Measurements from ENCODE around the gene STARD7.
"Not testable (repeated sequence)": the region's sequence is repeated elsewhere in the genome, so short reads cannot be mapped to it uniquely, and the experiment has no call there.

The STARD7 gene

DNA sequence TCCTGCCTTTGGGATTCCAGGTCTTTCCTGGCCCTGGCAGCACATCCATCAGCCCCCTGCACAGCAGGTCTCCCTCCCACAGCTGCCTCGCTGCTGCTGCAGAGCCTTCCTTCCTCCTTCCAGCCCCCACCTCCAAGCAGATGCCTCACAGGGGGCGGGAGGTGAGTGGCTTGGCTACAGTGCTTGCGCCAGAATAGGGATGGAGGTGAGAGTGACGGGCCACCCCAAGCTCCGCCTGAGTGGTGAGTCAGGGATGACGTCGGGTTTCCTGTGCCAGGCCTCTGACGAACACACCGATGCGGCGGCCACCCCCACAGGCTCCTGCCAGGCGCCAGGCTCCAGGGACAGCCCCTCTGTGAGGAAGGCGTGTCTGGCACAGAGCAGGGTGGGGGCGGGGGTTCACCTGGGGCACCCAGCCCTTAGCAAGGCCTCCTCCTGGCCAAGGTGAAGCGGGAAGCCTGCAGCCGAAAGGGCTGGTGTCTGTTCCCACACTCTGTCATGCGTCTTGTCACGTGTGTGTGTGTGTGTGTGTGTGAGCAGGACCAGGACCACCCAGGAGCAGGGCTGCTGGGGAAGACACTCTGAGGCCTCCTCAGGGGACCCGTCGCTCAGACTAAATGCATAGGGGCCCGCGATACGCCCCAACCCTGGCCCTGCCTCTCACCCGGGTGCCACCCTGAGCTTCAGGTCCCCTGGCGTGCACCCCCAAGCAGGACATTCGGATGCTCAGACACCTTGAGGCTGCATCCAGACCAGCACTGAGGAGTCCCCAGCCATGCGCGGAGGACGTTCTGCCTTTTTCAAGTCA, 60.0 kb downstream of the STARD7 start:
- peak; percentile 91 for DNase-seq (ENCODE audit: low read depth)

DNA sequence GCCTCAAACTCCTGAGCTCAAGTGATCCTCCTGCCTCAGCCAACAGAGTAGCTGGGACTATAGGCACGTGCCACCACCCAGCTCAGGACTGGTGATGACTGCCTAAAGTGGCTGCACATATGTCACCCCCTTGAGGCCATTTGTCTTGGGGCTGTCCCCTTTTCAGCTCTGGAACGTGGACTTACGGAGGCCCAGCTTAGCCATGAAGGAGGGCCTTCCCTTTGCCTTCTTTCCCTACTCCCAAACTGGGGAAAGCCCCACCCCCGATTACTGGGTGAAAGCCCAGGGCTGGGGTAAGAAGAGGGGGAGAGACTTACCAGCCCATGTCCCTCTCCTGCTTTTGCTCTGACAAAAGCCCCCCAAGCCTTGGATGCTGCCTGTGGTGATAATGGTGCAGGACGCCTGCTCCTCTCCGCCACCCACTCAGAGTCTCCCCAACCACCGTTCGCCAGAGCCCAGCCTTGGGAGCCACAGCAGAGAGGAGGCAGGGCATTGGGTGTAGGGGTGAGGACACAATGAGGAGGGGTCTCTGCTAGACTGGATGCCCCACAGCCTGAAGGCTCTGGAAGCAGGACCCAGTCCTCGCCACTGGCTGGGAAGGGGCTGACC, 60.9 kb downstream of the STARD7 start:
- DNase-seq (ENCODE audit: low read depth): no peak

DNA sequence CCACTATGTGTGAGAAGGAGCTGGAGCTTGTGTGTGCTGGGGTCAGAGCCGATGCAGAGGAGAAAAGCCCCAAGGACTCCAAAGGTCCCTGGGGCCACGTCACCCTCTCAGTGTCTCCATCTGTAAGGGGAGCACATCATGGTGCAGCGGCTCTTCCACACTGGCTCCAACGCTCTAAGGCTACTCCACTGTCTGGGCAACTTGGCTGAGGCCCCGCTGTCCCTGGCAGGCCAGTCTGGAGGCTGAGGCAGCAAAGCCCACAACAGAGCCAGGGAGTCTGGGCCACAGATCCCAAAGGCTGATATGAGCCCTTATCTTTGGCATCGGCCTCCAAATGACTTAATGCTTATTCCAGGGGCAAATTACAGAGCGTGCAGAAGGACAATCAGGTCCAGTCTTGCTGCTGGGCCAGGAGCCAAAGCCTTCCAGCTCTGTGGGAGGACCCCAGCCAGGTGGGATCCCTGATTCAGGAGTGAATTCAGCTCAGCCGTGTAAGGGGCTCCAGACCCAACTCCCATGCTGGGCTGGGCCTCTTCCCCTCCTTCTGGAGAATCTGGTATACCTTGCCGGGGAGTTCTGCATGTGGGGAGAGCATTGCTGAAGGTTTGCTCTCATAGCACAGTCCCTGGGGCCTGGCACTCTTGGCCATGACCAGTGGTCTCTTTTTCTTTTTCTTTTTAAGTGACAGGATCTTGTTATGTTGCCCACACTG, 61.6 kb downstream of the STARD7 start:
- DNase-seq (ENCODE audit: low read depth): peak; percentile 40

DNA sequence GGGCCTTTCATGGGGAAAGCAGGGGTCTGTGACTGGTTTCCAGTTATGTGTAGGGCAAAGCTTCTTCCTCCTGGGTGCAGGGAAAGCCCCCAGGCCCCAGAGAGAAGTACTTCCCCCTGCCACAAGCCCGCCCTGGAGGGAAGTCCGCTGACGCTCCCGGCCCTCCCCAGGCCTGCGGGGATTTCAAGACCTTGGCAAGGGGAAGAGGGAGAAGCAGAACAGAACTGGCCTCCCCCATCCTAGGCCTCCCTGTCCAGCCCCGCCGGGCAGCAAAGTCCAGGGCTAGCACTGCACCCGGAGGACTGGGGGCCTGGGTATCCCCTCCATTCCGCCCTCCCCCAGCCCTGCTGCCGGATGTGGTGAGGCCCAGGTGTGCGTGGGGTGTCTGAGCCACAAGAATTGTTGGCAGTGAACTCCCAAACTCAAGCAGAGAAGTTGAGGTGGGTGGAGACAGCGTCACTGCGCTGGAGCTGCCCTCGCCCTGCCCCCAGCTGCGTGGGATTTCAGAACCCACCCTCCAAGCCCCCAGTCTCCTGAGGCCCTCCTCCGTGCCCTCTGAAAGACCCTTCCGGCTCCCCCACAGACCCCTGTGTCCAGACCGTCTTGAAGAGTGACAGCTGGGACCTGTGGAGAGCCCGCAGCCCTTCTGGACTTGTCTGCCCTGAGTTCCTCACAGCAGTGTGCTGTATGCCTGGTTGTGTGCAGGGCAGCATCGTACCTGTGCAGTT, 62.3 kb downstream of the STARD7 start:
- no peak for DNase-seq (ENCODE audit: low read depth)

DNA sequence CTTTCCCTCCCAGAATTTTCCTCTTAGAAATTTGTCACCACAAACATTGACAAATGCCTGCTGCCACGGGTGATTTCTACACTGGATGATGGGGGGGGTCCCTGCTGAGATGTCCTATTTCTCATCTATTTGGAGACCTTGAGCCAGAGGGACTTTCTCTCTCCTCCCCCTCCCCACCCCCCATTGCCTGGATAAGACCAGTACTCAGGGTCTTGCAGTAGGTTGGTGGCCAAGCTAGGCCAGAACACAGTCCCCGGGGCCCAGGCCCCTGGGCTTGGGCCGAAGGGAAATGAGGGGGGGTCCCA, 62.8 kb downstream of the STARD7 start:
- DNase-seq (ENCODE audit: low read depth): no peak

DNA sequence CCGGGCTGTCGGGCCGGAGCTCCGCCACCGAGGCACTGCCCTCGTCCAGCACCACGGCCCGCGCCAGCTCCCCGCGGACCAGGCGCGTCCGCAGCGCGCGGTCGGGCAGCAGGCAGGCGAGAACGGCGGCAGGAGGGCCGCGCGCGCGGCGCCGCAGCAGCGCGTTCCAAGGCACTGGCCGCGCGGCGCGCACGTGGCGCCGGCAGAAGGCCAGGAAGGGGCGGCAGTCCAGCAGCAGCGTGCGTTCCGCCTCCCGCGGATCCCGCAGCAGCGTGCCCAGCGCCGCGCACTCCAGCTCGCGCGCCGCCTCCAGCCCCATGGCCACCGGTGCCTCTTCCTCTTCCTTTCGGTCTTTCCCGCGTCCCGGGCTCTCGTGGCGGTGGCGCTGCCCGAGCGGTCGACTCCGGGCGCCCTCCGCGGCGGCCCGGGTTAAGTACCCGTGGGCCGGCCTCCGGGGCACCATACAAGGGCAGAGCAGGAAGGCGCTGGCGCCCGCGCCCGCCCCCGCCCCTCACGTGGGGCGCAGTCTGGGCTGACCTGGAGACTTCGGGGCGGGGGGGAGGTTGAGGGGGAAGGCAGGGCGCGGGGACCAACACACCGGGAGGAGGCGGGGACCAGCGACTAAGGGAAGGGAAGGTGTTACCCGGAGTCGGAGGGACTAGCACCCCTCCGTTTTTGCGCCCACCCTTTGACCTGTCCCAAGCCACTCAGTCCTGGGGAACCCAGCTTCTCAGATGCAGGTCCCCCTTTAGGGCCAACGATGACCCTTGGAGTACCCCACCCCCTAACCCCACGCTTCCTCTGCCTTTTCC, 63.4 kb downstream of the STARD7 start, which contains the start of gene DUSP2:
Gene DUSP2, minus strand, starts transcription at position 405 of the 812 bp plus-strand sequence. Its CDS starts 86 bp downstream, at position 319.
- DNase-seq (ENCODE audit: low read depth): peak; percentile 47

DNA sequence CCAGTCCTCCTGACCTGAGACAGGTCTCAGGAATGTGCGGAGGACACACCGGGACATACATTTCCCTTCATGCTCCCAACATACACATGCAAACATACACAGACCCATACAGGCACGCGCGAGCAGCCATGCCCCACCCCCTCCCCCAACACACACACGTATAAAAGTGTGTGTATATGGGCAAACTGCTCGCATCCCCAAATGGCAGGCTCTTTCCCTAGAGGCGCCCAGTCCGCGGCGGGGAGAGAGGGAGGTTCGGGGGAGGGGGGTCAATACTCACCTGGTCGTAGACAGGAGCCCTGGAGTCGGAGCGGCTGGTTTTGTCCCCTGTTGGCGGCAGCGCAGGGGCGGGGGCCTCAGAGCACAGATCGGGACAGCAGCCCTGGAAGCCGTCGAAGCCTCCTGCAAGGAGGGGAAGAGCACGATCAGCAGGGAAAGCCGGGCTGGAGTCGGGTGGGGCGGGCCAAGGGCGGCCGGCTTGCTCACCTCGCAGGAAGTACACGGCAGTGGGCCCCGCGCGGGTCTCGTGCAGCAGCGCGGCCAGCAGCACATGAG, 64.1 kb downstream of the STARD7 start:
- no peak for DNase-seq (ENCODE audit: low read depth)

DNA sequence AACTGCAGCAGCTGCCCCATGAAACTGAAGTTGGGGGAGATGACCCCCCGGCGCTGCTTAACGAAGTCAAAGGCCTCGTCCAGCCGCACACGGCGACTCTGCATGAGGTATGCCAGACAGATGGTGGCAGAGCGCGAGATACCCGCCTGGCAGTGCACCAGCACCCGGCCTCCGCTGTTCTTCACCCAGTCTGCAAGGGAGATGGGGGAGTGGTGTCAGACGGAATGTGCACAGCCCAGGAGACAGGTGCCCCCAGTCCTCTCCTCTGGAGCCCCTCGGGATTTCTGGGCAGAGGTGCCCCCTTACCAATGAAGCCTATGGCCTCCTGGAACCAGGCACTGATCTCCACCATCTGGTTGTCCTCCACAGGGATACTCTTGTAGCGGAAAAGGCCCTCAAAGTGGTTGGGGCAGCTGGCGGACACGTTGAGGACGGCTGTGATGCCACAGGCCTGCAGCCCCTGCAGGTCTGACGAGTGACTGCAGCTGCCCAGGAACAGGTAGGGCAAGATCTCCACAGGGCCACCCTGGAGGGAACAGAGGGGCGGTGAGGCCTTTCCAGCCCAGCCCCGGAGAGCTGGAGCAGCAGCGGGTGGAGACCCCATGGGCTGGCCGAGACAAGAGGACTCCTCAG, 64.7 kb downstream of the STARD7 start:
- DNase-seq (ENCODE audit: low read depth): no peak

DNA sequence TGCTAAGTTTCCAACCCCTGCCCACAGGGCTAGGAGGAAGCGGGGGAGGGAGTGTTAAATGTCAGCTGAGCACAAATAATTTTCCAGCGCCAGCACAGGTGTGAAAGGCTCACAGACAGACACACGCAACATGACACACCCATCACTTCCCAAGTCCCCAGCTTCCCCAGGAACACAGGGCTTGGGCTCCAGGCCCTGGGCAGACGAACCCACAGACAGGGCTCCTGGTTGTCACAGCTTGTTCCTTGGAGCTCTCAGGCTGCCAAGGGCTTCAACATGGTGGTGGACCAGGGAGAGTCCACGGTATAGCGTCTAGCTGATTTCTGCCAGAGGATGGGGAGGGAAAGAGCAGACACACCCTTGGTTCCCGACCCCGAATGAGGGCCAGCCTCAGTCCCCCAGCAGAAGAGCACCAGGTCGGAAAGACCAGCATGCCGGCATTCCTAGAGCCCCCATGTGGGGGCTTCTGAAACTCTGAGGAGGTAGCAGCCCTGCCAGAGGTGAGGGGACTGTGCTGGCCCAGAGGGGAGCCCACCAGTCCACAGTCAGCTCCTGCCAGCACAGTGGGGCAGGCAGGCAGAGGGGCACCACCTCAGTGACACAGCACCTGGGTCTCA, 65.3 kb downstream of the STARD7 start:
- DNase-seq (ENCODE audit: low read depth): no peak

DNA sequence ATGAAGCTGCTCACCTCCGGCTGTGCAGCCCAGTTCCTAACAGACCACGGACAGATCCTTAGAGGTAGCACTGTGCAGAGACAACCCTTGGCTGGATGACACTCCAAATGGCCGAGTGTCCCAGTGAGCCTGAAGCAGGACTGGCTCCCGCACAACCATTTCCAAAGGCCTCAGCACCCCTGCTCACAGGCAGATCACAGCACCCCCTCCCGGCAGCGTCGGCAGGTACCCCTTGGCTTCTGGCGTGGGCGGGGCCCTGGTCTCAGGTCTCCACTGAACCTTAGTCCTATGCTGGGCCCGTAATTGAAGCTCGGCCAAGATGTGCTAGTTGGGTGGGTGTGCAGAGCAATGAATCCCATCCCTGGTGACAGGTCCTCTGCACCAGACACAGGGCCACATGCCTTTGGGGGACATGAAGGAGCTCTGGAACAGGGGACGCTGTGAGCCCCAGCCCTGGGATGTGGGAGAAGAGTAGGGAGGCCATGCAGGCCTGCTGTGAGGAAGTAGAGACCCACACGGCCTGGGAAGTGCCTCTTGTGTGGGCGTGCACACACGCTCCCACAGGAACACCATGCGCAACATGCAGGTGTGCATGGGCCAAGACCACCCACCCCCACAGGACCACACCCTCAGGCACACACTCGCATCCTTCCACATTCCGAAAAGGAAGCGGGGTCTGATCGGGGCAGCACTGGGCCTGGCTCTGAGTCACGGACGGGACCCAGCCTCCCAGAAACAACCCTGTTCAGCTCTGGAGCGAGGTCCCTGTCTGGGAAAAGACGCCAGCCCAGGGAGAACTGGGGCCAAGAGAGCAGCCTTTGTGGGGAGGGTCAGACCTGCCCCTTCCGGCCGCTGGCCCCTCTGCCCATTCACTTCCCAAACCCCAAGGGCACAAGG, 66.2 kb downstream of the STARD7 start:
- no peak for DNase-seq (ENCODE audit: low read depth)

DNA sequence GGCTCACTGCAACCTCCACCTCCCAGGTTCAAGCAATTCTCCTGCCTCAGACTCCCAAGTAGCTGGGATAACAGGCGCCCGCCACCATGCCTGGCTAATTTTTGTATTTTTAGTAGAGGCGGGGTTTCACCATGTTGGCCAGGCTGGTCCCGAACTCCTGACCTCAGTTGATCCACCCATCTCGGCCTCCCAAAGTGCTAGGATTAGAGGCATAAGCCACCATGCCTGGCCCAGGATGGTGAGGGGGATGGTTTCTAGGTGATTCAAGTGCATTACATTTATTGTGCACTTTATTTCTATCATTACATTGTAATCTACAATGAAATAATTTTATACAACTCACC, 67.0 kb downstream of the STARD7 start:
- not testable (repeated sequence) for DNase-seq (ENCODE audit: low read depth)

DNA sequence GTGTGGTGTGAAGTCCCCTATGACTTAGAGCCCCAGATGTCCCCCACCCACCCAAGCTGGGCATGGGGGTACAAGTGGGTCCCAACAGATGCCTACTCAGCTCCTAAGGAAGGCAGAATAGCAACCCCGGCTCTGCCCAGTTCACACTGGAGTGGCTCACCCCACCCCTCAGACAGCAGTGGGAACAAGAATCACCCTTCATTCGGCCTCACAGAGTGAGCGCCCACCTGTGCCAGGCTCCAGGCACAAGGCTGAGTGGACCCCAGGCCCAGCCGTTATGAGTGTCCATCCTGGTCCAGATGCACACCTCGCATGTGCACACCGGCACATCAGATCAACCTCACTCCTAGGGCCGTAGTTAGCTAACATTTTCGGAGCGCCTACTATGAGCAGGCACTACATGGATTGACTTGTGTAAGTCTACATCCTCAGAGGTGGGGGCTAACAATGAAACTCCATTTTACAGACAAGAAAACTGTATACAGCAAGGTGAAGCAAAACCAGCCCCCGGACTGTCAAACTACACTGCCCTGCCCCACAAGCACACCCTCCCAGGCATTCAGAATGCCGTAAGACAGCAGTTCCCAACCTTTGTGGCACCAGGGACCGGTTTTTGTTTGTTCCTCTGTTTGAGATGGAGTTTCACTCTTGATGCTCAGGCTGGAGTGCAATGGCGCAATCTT, 67.5 kb downstream of the STARD7 start:
- no peak for DNase-seq (ENCODE audit: low read depth)

DNA sequence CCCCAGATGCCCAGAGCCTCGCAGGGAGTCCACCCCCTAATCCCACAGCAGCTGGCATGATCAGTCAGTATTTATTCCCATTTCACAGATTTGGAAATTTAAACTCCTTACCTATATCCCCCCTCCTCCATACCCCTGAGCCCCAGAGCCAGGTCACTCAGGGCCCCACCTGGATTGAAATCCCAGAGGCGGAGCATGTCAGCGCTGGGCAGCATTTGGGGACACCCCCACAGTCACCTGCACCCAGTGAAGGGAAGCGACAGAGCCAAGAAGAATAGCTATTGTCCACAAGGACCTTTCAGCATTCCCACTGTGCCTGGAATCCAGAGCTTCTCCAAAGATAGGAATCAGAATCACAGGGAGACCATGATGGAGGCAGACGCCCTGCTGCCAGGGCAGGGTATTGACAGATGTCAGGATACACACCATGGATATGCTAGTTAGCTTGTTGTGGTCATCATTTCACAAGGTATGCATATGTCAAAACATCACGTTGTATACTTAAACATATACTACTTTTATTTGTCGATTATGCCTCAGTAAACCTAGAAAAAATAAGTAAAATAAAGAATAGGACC, 69.4 kb downstream of the STARD7 start:
- DNase-seq (ENCODE audit: low read depth): no peak

DNA sequence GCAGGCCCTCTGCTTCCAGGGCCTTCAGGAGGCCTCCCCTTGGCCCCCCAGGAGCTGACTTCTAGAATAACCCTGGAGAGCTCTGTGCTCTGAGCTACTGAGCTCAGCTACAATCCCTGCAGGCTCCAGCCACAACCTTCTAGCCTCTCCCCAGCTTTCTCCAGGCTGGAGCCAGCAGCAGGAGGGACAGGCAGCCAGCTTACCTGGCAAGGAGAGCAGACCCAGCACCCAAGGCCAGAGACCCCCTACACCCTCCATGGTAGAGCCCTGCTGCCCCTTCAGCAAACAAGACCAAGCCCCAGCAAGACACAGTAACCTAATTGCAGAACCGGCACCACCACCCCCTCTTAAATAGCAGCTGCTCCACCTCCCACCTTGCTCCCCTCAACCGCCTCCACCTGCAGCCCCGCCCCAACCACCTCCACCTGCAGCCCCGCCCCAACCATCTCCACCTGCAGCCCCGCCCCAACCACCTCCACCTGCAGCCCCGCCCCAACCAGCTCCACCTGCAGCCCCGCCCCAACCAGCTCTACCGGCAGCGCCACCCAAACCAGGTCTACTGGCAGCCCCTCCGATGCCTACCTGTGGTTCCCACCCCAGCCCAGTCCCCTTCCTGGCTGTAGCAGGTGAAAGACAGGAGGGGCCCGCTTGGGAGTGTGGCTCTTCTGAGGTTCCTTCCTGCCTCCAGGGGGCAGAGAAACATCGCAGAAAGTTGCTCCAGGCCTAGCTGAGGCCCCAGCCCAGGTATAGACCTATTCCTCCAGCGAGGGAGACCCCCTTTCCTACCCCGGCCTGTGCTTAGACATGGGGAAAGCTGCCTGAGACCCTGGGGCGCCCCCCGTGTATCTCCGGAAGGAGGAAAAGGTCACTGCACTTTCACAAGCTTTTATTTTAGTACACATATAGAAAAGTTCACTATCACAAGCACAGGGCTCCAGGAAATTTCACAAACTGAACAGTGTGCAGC, 70.2 kb downstream of the STARD7 start, which contains the start of gene ASTL:
Gene ASTL, minus strand, starts transcription at position 324 of the 967 bp plus-strand sequence. Its CDS starts 66 bp downstream, at position 258.
- DNase-seq (ENCODE audit: low read depth): peak; percentile 55

DNA sequence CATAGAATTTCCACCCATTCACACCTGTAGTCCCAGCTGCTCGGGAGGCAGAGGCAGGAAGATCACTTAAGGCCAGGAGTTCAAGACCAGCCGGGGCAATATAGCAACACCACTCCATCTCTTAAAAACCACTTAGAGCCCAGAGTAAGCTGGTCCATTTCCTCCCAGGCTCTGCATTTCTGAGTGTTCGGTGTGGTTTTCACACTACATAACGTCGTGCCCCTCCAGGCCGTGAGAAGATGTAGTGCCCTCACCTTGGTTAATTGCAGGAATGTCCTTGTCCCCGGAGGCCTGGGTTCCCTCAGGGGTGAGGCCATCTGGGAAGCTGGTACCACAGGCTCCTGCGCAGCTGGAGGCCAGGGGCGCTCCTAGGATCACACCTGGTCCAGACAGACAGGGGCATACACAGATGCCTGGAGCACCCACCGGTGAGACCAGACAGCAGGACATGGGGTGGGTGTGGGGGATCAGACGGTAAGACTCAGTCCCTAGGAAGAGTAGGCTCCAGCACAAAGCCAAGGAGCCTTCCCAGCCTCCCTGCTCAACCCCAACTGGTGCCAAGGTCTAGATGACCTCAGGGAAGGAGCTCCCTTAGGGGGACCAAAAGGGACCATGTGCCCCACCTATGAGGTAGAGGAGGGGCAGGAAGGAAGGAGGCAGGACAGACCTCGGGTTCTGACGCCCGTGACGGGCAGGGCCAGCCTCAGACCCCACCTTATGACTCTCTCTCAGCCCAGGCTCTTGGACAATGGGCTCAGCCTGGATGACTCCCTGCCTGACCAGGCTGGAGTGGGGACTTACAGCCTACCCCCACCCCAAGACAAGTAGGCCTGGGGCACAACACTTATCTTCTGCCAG, 71.1 kb downstream of the STARD7 start:
- DNase-seq (ENCODE audit: low read depth): no peak

DNA sequence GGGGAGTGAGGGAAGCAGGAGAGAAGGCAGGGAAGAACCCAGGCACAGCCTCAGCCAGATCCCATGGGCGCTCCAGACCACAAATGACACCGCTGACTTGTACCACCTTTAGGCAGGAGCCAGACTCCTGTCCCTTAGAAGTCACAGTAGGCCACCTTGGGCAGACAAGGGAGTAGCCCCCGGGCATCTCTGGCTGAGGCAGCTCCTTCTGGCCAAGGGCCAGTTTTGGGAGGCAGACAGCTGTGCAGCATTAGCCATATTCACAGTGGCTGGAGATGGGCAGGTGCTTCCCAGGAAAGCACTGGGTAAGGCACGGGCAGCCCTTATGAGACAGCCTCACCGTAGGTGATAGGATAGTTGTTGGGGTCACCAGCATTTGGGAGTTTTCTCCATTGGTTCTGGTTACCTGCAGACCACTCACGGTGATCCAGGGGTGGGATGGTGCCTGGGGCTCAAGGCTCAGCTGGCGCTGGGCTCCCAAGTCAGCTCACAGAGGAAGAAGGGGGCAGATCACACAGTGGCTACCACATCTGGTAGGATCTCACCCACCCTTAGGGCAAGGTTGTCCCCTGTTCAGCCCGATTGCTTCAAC, 72.4 kb downstream of the STARD7 start:
- DNase-seq (ENCODE audit: low read depth): peak; percentile 11

Measured in ELR (cell line).